PC-3 (cell line): ENCODE measurements around the gene ARHGAP6. TPM values are rescaled to one million over a fixed set of nuclear protein-coding genes. Genes with fewer than 3 reads are reported as not detected.
A peak's percentile ranks its signal among the peaks of the same experiment; 100 is the strongest.

ENCODE experiments used
- ATAC-seq: fragments of 200-7000 bp; cut with Tn5 transposase; 2 replicates; pipeline ENCODE4 v1.9.1; 2020; ENCODE audit warnings: mild to moderate bottlenecking, moderate library complexity
- BruUV-seq: library from RNA; stranded (reverse); fragments of 400-500 nt; replicated peaks from 2 replicates; lab custom pipeline; 2021; lab: Mats Ljungman, UMichigan
- CTCF ChIA-PET: fragments of 300-600 bp; sonication (Branson Sonifier 250); formaldehyde crosslinking; loops from one replicate; lab custom pipeline; 2022; ENCODE audit warnings: antibody characterized with exemption; lab: Charles Lee
- POLR2A ChIA-PET: fragments of 300-600 bp; sonication (Branson Sonifier 250); formaldehyde crosslinking; loops from one replicate; lab custom pipeline; 2022; ENCODE audit warnings: antibody characterized with exemption; ENCODE audit not compliant: unreplicated experiment; lab: Charles Lee
- DNase-seq: peaks from one replicate; pipeline ENCODE4 v3.0.0-alpha.2; 2015
- H2AFZ ChIP-seq: fragments of 300-600 bp; sonication (generic); 2 replicates; pipeline ENCODE4 v1.6.0; 2016; ENCODE audit warnings: antibody characterized with exemption, low read length
- H3F3A ChIP-seq: fragments of 300-600 bp; sonication (generic); one replicate; pipeline ENCODE4 v1.6.0; 2017; ENCODE audit warnings: antibody characterized with exemption, low read length, control low read depth, mild to moderate bottlenecking; ENCODE audit not compliant: unreplicated experiment
- H3K27ac ChIP-seq: fragments of 300-600 bp; sonication (generic); 2 replicates; pipeline ENCODE4 v1.5.1; 2016; ENCODE audit warnings: mild to moderate bottlenecking, low read length
- H3K27me3 ChIP-seq: fragments of 300-600 bp; sonication (generic); 2 replicates; pipeline ENCODE4 v1.6.1; 2016; ENCODE audit warnings: low read length, mixed read lengths
- H3K36me3 ChIP-seq: fragments of 300-600 bp; sonication (generic); 2 replicates; pipeline ENCODE4 v1.6.1; 2016; ENCODE audit warnings: low read depth, mixed run types, low read length, mixed read lengths
- H3K4me1 ChIP-seq: fragments of 300-600 bp; sonication (generic); 2 replicates; pipeline ENCODE4 v1.5.1; 2016; ENCODE audit warnings: low read length; ENCODE audit not compliant: insufficient read depth
- H3K4me2 ChIP-seq: fragments of 300-600 bp; sonication (generic); 2 replicates; pipeline ENCODE4 v1.6.0; 2016; ENCODE audit warnings: low read length
- H3K4me3 ChIP-seq: fragments of 300-600 bp; sonication (generic); 2 replicates; pipeline ENCODE4 v1.5.1; 2016; ENCODE audit warnings: mild to moderate bottlenecking, low read length, mixed read lengths
- H3K79me2 ChIP-seq: fragments of 300-600 bp; sonication (generic); 2 replicates; pipeline ENCODE4 v1.6.1; 2017; ENCODE audit warnings: low read length, mixed read lengths
- H3K9ac ChIP-seq: fragments of 300-600 bp; sonication (generic); 2 replicates; pipeline ENCODE4 v1.6.0; 2016; ENCODE audit warnings: mild to moderate bottlenecking, low read length
- H3K9me2 ChIP-seq: fragments of 300-600 bp; sonication (generic); replicated peaks from 2 replicates; pipeline ENCODE4 v1.6.1; 2016; ENCODE audit warnings: mixed run types, low read length, mixed read lengths
- H3K9me3 ChIP-seq: fragments of 300-600 bp; sonication (generic); 2 replicates; pipeline ENCODE4 v1.6.1; 2016; ENCODE audit warnings: low read length, mixed read lengths
- H4K20me1 ChIP-seq: fragments of 300-600 bp; sonication (generic); 2 replicates; pipeline ENCODE4 v1.6.1; 2016; ENCODE audit warnings: low read length, mixed read lengths
- EZH2 ChIP-seq: fragments of 300-600 bp; sonication (generic); IDR thresholded peaks from one replicate; pipeline ENCODE4 v1.6.1; 2017; ENCODE audit warnings: antibody characterized with exemption, mild to moderate bottlenecking, low read length; ENCODE audit not compliant: unreplicated experiment
- EZH2phosphoT487 ChIP-seq: fragments of 300-600 bp; sonication (generic); IDR thresholded peaks from 2 replicates; pipeline ENCODE4 v1.6.1; 2018; ENCODE audit warnings: mild to moderate bottlenecking, antibody characterized with exemption, low read length, borderline replicate concordance
- intact Hi-C: fragments of 100-400 bp; cut with micrococcal nuclease; formaldehyde crosslinking; loops from 2 replicates; pipeline ENCODE4 v1.9.0; 2023
- total RNA-seq: library from RNA; depleted of rRNA; stranded (reverse); fragments of >200 nt; gene quantifications from 2 replicates; pipeline ENCODE4 v1.2.3, GENCODE V29; 2014
- TF ChIP-seq, protein P1 (sequence below): fragments of 300-600 bp; sonication (generic); conservative IDR thresholded peaks from 2 replicates; pipeline ENCODE4 v1.5.1; 2017; ENCODE audit warnings: antibody characterized with exemption, low read depth, mild to moderate bottlenecking, low read length

The ARHGAP6 gene
- total RNA-seq, 1 experiment from 2014 or later: 2.8 TPM

DNA sequence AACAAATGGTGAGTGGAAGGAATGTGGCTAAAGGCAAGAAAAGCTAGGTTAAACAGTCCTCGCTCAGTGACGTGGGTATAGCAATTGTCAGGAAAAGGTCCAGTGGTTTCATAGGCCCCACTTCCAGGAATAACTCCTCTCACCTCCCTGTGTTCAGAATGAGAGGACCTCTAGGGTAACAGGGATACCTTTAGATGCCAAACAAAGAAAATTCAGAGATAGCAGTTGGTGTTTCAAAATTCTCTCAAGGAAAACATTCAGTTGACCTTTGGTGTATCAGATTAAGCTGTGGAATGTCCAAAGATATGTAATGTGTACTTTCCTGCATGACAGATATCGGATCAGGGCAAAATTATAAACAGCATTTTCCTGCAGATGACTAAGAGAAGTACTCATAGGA lies 155.9 kb downstream of the ARHGAP6 start:
- intact Hi-C loops: no loop called here
- no peaks in the 10 kb centered on the region for H3K9me3 ChIP-seq
- H3K79me2 ChIP-seq: no peaks in the 10 kb centered on the region
- H3K9ac ChIP-seq: no peak overlapping the region
- peaks cover 9% of the 10 kb centered on the region for H3K4me1 ChIP-seq
- H3K36me3 ChIP-seq: no peaks in the 10 kb centered on the region
- CTCF ChIA-PET: no interaction called here
- no peaks in the 10 kb centered on the region for H3F3A ChIP-seq
- H4K20me1 ChIP-seq: no peaks in the 10 kb centered on the region
- no peaks in the 10 kb centered on the region for H3K9me2 ChIP-seq
- H3K27ac ChIP-seq: no peak overlapping the region
- H3K4me2 ChIP-seq: no peak overlapping the region
- no TSS peak for BruUV-seq
- no peak for TF ChIP-seq EZH2
- TF ChIP-seq EZH2phosphoT487: no peak
- TF ChIP-seq, protein P1, sequence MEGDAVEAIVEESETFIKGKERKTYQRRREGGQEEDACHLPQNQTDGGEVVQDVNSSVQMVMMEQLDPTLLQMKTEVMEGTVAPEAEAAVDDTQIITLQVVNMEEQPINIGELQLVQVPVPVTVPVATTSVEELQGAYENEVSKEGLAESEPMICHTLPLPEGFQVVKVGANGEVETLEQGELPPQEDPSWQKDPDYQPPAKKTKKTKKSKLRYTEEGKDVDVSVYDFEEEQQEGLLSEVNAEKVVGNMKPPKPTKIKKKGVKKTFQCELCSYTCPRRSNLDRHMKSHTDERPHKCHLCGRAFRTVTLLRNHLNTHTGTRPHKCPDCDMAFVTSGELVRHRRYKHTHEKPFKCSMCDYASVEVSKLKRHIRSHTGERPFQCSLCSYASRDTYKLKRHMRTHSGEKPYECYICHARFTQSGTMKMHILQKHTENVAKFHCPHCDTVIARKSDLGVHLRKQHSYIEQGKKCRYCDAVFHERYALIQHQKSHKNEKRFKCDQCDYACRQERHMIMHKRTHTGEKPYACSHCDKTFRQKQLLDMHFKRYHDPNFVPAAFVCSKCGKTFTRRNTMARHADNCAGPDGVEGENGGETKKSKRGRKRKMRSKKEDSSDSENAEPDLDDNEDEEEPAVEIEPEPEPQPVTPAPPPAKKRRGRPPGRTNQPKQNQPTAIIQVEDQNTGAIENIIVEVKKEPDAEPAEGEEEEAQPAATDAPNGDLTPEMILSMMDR: no peak
- ATAC-seq (peak; percentile 29; the same call in 1 of the 2 replicates), DNase-seq (peak; percentile 43)
- no peaks in the 10 kb centered on the region for H3K27me3 ChIP-seq
- no peak overlapping the region for H3K4me3 ChIP-seq
- POLR2A ChIA-PET: no interaction called here
- H2AFZ ChIP-seq: no peak overlapping the region

DNA sequence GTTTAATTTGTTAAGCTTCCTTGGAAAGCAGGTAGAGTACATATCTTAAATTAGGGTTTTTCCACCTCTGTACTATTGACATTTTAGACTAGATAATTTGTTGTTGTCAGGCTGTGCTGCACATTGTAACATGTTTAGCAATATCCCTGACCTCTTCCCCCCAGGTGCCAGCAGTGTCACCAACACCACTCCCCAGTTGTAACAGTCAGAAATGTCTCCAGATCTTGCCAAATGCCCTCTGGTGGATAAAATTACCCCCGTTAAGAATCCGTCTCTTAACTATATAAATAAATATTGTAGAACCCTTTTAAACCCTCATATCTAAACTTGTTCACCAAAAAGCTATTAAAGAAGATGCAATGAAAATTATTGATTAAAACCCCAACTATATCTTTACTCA lies 161.5 kb downstream of the ARHGAP6 start:
- CTCF ChIA-PET: interaction anchor here (0.7 kb wide), 1 partner anchor 44 kb away, joined by 3 read pairs; no protein-coding TSS in a partner anchor

More for the DNA sequence above, 161.5 kb downstream of the ARHGAP6 start:
- H3K36me3 ChIP-seq: no peaks in the 10 kb centered on the region
- no peak overlapping the region for H3K27ac ChIP-seq
- no peaks in the 10 kb centered on the region for H3K27me3 ChIP-seq
- TF ChIP-seq, protein P1: peak; percentile 50
- TF ChIP-seq EZH2: no peak
- no peaks in the 10 kb centered on the region for H4K20me1 ChIP-seq
- ATAC-seq (no peak), DNase-seq (peak; percentile 25)
- H3K4me1 ChIP-seq: no peaks in the 10 kb centered on the region
- POLR2A ChIA-PET: no interaction called here
- H3K9me2 ChIP-seq: no peaks in the 10 kb centered on the region
- no TSS peak for BruUV-seq
- H3K9me3 ChIP-seq: no peaks in the 10 kb centered on the region
- H3K4me2 ChIP-seq: no peak overlapping the region
- no peaks in the 10 kb centered on the region for H3F3A ChIP-seq
- H3K4me3 ChIP-seq: no peak overlapping the region
- no peak overlapping the region for H2AFZ ChIP-seq
- H3K9ac ChIP-seq: no peak overlapping the region
- intact Hi-C loops: loop anchor here (5.0 kb wide), 1 partner anchor 37 kb away; no protein-coding TSS in a partner anchor
- H3K79me2 ChIP-seq: no peaks in the 10 kb centered on the region
